GM13976 (cell line): ENCODE data around the gene METTL21A.

Experiments used
- DNase-seq: peaks from one replicate; pipeline ENCODE4 v3.0.0; 2012; ENCODE audit warnings: low spot score
- CTCF ChIP-seq: IDR thresholded peaks from 2 replicates; pipeline ENCODE4 v1.5.1; 2012; ENCODE audit warnings: borderline replicate concordance, mild to moderate bottlenecking; ENCODE audit not compliant: insufficient read depth; ENCODE audit errors: extremely low read depth, missing control alignments, control extremely low read depth
- in situ Hi-C: fragments of 300-500 bp; cut with MboI; formaldehyde crosslinking; loops from one replicate; pipeline ENCODE4 v1.12.0; 2022; ENCODE audit warnings: low sequenced_read_pairs, mixed read lengths, inconsistent platforms; ENCODE audit not compliant: unreplicated experiment

METTL21A gene

GRCh38 chr2:207593277-207593676 is 31.9 kb downstream of the METTL21A start:
- no peak for TF ChIP-seq CTCF
- DNase-seq, result no peak
- in situ Hi-C loops, result no loop called here

GRCh38 chr2:207589143-207589542 is 36.1 kb downstream of the METTL21A start:
- no peak for DNase-seq
- in situ Hi-C loops, result no loop called here
- no peak for TF ChIP-seq CTCF

GRCh38 chr2:207587305-207587704 is 37.9 kb downstream of the METTL21A start:
- DNase-seq, result no peak
- in situ Hi-C loops, result no loop called here
- TF ChIP-seq CTCF, result no peak

- no peak for DNase-seq
- in situ Hi-C loops, result no loop called here
- TF ChIP-seq CTCF, result no peak
Measured at GRCh38 chr2:207584952-207585351, 40.2 kb downstream of the METTL21A start.

GRCh38 chr2:207571370-207571769 is 53.8 kb downstream of the METTL21A start:
- no peak for TF ChIP-seq CTCF
- DNase-seq, result no peak
- in situ Hi-C loops, result no loop called here

GRCh38 chr2:207567671-207568070 is 57.5 kb downstream of the METTL21A start:
- no peak for TF ChIP-seq CTCF
- DNase-seq, result no peak
- in situ Hi-C loops, result no loop called here
